DND-41 (cell line): Measurements from ENCODE around the gene TLR4.

Experiments used
- ATAC-seq: fragments of 200-7000 bp; cut with Tn5 transposase; 3 replicates; pipeline ENCODE4 v1.9.1; 2021; ENCODE audit warnings: low read depth; ENCODE audit not compliant: insufficient read depth
- DNase-seq: peaks from one replicate; pipeline ENCODE4 v3.0.0-alpha.2; 2020
- H2AFZ ChIP-seq: 2 replicates; pipeline ENCODE4 v1.6.0; 2012; ENCODE audit warnings: low read depth, low read length
- H3K27ac ChIP-seq: 2 replicates; pipeline ENCODE4 v1.5.1; 2012; ENCODE audit warnings: low read length, inconsistent platforms
- H3K27me3 ChIP-seq: fragments of 200-600 bp; sonication (generic); 2 replicates; pipeline ENCODE4 v1.6.0; 2012; ENCODE audit warnings: low read length, mild to moderate bottlenecking, inconsistent platforms; ENCODE audit not compliant: insufficient read depth, poor library complexity
- H3K36me3 ChIP-seq: 2 replicates; pipeline ENCODE4 v1.5.1; 2012; ENCODE audit warnings: low read length, inconsistent platforms; ENCODE audit not compliant: insufficient read depth
- H3K4me1 ChIP-seq: 2 replicates; pipeline ENCODE4 v1.5.1; 2012; ENCODE audit warnings: mild to moderate bottlenecking, low read length; ENCODE audit not compliant: insufficient read depth
- H3K4me2 ChIP-seq: 2 replicates; pipeline ENCODE4 v1.6.0; 2012; ENCODE audit warnings: mild to moderate bottlenecking, moderate library complexity, low read length, inconsistent platforms; ENCODE audit not compliant: insufficient read depth
- H3K4me3 ChIP-seq, 2 experiments: fragments of 200-600 bp in 1 of 2; shearing (Covaris generic) in 1 of 2; 2 replicates each; pipeline ENCODE4 v1.5.1; 2012 to 2016; ENCODE audit warnings: inconsistent platforms in 2 of 2, low read length in 2 of 2, mild to moderate bottlenecking in 2 of 2, low read depth in 1 of 2, moderate library complexity in 1 of 2
- H3K79me2 ChIP-seq: 2 replicates; pipeline ENCODE4 v1.6.0; 2012; ENCODE audit warnings: low read length, inconsistent platforms; ENCODE audit not compliant: insufficient read depth
- H3K9ac ChIP-seq: 2 replicates; pipeline ENCODE4 v1.6.0; 2012; ENCODE audit warnings: low read depth, mild to moderate bottlenecking, inconsistent platforms, low read length, moderate library complexity
- H3K9me3 ChIP-seq: 2 replicates; pipeline ENCODE4 v1.5.1; 2012; ENCODE audit warnings: low read length, moderate library complexity, mild to moderate bottlenecking, inconsistent platforms; ENCODE audit not compliant: insufficient read depth, severe bottlenecking
- H4K20me1 ChIP-seq: 2 replicates; pipeline ENCODE4 v1.6.0; 2012; ENCODE audit warnings: low read length; ENCODE audit not compliant: insufficient read depth
- CTCF ChIP-seq: IDR thresholded peaks from 2 replicates; pipeline ENCODE4 v1.5.1; 2012; ENCODE audit warnings: borderline replicate concordance, low read length, moderate library complexity, mild to moderate bottlenecking; ENCODE audit not compliant: poor library complexity, severe bottlenecking; ENCODE audit errors: extremely low read depth
- EZH2 ChIP-seq: IDR thresholded peaks from 3 replicates; pipeline ENCODE4 v1.6.1; 2012; ENCODE audit warnings: borderline replicate concordance, low read depth, mild to moderate bottlenecking, moderate library complexity, low read length, inconsistent platforms; ENCODE audit not compliant: severe bottlenecking

Gene TLR4

GRCh38 chr9:117742131-117742530 is 37.9 kb downstream of the TLR4 start:
- H4K20me1 ChIP-seq = no peaks in the 10 kb centered on the region
- H3K27ac ChIP-seq = no peak overlapping the region
- no peaks in the 10 kb centered on the region for H3K9me3 ChIP-seq
- no peaks in the 10 kb centered on the region for H3K36me3 ChIP-seq
- H3K9ac ChIP-seq = no peak overlapping the region
- H3K4me1 ChIP-seq = no peaks in the 10 kb centered on the region
- peaks cover 3% of the 10 kb centered on the region for H3K27me3 ChIP-seq
- no peak overlapping the region for H2AFZ ChIP-seq
- TF ChIP-seq CTCF (no peak), EZH2 (no peak)
- no peaks in the 10 kb centered on the region for H3K79me2 ChIP-seq
- no peak overlapping the region for H3K4me2 ChIP-seq
- DNase-seq = no peak
- no peak for ATAC-seq
- no peak overlapping the region for H3K4me3 ChIP-seq

- H3K36me3 ChIP-seq = no peaks in the 10 kb centered on the region
- H4K20me1 ChIP-seq = no peaks in the 10 kb centered on the region
- H2AFZ ChIP-seq = no peak overlapping the region
- no peak overlapping the region for H3K9ac ChIP-seq
- H3K4me3 ChIP-seq = no peak overlapping the region
- H3K9me3 ChIP-seq = no peaks in the 10 kb centered on the region
- no peaks in the 10 kb centered on the region for H3K4me1 ChIP-seq
- no peak overlapping the region for H3K4me2 ChIP-seq
- ATAC-seq (no peak), DNase-seq (no peak)
- no peak overlapping the region for H3K27ac ChIP-seq
- TF ChIP-seq EZH2 (no peak), CTCF (no peak)
- H3K79me2 ChIP-seq = no peaks in the 10 kb centered on the region
- H3K27me3 ChIP-seq = peaks cover 3% of the 10 kb centered on the region
Observed at GRCh38 chr9:117744369-117744768, 40.2 kb downstream of the TLR4 start.

- Histone ChIP-seq H3K27me3 (peaks cover 3% of the 10 kb centered on the region), H4K20me1 (no peaks in the 10 kb centered on the region), H3K9me3 (no peaks in the 10 kb centered on the region), H3K4me3 (no peak overlapping the region), H3K4me2 (no peak overlapping the region), H3K9ac (no peak overlapping the region), H2AFZ (no peak overlapping the region), H3K36me3 (no peaks in the 10 kb centered on the region), H3K27ac (no peak overlapping the region), H3K79me2 (no peaks in the 10 kb centered on the region), H3K4me1 (no peaks in the 10 kb centered on the region)
- TF ChIP-seq EZH2 (no peak), CTCF (no peak)
- DNase-seq = no peak
- no peak for ATAC-seq
Observed at GRCh38 chr9:117744856-117745389, 40.7 kb downstream of the TLR4 start.

GRCh38 chr9:117745598-117745997 is 41.4 kb downstream of the TLR4 start:
- no peak for DNase-seq
- H3K4me2 ChIP-seq = no peak overlapping the region

More at GRCh38 chr9:117745598-117745997, 41.4 kb downstream of the TLR4 start:
- Histone ChIP-seq H3K27ac (no peak overlapping the region), H3K9me3 (no peaks in the 10 kb centered on the region), H3K79me2 (no peaks in the 10 kb centered on the region), H2AFZ (no peak overlapping the region), H3K36me3 (no peaks in the 10 kb centered on the region), H4K20me1 (no peaks in the 10 kb centered on the region), H3K4me3 (no peak overlapping the region), H3K4me1 (no peaks in the 10 kb centered on the region), H3K9ac (no peak overlapping the region), H3K27me3 (peaks cover 3% of the 10 kb centered on the region)
- no peak for ATAC-seq
- no peak for TF ChIP-seq CTCF
- TF ChIP-seq EZH2 = no peak
